WI38 (cell line): ENCODE measurements around the gene USP53.
A peak's percentile ranks its signal among the peaks of the same experiment; 100 is the strongest.
"Not testable (repeated sequence)": the region's sequence is repeated elsewhere in the genome, so short reads cannot be mapped to it uniquely, and the experiment has no call there.

ENCODE experiments used
- H3K4me3 ChIP-seq: 2 replicates; pipeline ENCODE4 v1.5.1; 2011; ENCODE audit warnings: low read depth, mild to moderate bottlenecking, control low read depth, low read length
- TF ChIP-seq, protein P1 (sequence below): IDR thresholded peaks from 2 replicates; pipeline ENCODE4 v1.5.1; 2012; ENCODE audit warnings: low read depth, mild to moderate bottlenecking, control low read depth, low read length

The USP53 gene

GRCh38 chr4:119313237-119313636, 100.7 kb downstream of the USP53 start:
- TF ChIP-seq, protein P1, sequence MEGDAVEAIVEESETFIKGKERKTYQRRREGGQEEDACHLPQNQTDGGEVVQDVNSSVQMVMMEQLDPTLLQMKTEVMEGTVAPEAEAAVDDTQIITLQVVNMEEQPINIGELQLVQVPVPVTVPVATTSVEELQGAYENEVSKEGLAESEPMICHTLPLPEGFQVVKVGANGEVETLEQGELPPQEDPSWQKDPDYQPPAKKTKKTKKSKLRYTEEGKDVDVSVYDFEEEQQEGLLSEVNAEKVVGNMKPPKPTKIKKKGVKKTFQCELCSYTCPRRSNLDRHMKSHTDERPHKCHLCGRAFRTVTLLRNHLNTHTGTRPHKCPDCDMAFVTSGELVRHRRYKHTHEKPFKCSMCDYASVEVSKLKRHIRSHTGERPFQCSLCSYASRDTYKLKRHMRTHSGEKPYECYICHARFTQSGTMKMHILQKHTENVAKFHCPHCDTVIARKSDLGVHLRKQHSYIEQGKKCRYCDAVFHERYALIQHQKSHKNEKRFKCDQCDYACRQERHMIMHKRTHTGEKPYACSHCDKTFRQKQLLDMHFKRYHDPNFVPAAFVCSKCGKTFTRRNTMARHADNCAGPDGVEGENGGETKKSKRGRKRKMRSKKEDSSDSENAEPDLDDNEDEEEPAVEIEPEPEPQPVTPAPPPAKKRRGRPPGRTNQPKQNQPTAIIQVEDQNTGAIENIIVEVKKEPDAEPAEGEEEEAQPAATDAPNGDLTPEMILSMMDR, result no peak
- H3K4me3 ChIP-seq, result no peak overlapping the region

DNA sequence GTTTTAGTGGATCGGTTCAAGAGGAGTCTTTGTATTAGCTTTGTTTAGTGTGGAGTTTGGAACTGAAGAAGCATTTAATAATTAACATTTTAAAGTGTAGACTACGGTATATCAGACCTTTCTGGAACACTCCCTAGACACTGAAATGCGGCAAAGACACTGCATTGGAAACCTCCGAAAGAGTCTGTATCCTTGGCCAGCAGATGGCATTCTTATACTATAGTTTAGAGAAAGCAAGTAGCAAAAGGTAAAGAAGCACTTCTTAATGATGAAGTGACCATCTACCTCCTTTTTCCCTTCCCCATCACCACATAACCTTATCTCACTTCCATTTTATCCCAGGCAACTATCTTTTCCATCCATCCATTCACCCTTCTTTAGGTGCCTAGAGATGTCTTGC, 101.8 kb downstream of the USP53 start:
- H3K4me3 ChIP-seq, result no peak overlapping the region
- TF ChIP-seq, protein P1, result peak; percentile 30

- no peak overlapping the region for H3K4me3 ChIP-seq
- TF ChIP-seq, protein P1, result no peak
Observed at GRCh38 chr4:119315036-119315435, 102.5 kb downstream of the USP53 start.

DNA sequence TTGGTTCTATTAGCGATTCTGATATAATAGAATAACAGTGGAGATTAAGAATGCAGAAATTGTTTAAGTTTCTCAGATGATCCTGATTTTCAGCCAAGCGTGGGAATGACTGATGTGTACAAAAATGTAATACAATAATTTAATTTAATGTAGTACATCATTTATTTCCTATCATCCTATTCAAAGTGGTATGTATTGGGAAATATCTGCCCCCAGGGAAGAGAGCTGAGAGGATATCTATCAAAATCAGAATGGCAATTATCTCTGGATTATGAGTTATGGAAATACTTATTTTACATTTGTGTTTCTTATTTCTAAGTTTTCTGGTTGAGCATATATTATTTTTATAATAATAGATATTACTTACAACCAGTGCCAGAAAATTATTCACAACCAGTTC, 105.5 kb downstream of the USP53 start:
- H3K4me3 ChIP-seq, result no peak overlapping the region
- TF ChIP-seq, protein P1, result no peak

GRCh38 chr4:119321921-119322687, 109.6 kb downstream of the USP53 start, which contains the start of gene FABP2:
TSS of gene FABP2 (minus strand) at chr4:119322138. CDS start at chr4:119322102, 36 bp downstream.
- TF ChIP-seq, protein P1, result no peak
- no peak within 1 kb of the TSS for H3K4me3 ChIP-seq

GRCh38 chr4:119328695-119329094, 116.2 kb downstream of the USP53 start:
- no peak overlapping the region for H3K4me3 ChIP-seq
- TF ChIP-seq, protein P1, result no peak

DNA sequence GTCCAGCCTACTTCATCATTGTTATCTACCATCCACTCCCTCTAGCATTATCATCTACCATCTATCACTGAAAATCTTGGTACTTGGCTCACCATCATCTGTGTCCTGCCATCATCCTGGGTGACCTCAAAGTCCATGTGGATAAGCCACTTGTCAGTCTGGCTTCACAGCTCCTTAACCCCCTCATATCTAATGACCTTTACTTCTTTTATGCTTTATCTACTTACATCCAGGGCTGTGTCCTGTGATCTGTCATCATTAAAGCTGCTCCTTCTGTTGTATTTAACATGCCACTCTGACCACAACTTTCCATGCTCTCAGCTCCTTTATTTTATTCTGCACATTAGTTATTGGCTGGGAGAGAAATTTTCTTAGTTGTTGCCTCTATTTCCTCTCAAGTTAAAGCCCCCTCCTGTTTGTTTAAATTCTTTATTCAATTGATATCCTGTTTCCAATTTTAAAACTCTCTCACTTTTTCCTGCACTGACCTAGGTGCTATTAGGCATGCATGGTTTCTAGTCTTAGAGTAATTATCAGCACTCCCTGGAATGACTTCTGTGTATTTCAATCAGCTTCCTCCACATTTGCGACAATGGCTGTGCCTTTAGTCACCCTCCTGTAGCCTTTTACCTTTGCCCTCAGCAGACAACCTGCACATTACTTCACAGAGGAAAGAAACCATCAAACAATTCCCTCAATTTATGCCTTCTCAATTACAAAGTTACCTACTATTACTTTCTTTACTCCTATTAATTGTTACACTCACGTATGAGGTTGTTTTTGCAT, 117.5 kb downstream of the USP53 start:
- no peak overlapping the region for H3K4me3 ChIP-seq
- TF ChIP-seq, protein P1, result no peak

- not testable (repeated sequence) for H3K4me3 ChIP-seq
Observed at GRCh38 chr4:119336332-119336979, 123.9 kb downstream of the USP53 start.
